Nasal cavity respiratory epithelium epithelial cell of viscerocranial mucosa (primary cell): ENCODE results near the gene CPNE5. TPM values are rescaled to one million over a fixed set of nuclear protein-coding genes. Genes with fewer than 3 reads are reported as not detected.

Experiments
- total RNA-seq: library from RNA; depleted of rRNA; stranded (reverse); fragments of >200 nt; gene quantifications from 2 replicates; pipeline ENCODE4 v1.2.3, GENCODE V29; 2014

Gene CPNE5
- under 0.01 TPM in 1 of 2 replicates, not detected in the other for total RNA-seq

DNA sequence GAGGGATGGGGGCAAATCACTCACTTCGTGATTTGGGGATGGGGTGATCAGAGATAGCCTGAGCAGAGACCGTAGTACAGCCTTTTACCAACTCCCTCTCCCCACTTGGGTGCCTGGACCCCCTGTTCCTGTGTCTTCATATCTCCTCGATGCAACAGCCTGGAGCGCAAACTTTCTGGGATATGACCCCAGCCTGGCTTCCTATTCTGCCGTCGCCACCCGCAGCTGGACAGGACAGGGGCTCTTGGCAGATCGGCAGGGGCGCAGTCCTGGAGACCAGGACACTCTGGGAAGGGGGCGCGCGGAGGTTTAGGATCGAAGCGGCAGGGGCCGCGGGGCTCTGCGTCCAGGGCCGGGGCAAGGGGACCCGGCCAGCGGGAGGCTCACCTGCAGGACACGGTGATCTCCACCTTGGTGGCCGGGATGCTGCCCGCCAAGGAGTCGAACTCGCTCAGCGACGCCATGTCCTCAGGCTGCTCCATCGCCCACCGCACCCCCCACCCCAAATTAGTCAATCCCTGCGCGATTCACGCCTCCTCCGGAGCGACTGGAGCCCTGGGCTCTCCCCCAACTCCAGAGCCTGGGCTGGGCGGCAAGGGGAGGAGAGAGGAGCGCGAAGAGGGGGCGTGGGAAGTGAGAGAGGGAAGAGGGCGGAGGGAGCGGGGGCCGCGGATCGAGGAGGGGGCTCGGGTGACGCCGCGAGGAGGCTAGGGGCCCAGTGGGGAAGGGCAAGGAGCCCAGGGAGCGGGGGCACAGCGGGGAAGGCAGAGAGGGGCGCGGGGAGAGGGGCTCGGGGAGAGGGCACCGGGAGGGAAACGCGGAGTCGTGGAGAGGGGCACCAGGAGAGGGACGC, at the start of gene CPNE5:
Gene CPNE5, minus strand, starts transcription at position 549 of the 853 bp plus-strand sequence. Its CDS starts 67 bp downstream, at position 482.

DNA sequence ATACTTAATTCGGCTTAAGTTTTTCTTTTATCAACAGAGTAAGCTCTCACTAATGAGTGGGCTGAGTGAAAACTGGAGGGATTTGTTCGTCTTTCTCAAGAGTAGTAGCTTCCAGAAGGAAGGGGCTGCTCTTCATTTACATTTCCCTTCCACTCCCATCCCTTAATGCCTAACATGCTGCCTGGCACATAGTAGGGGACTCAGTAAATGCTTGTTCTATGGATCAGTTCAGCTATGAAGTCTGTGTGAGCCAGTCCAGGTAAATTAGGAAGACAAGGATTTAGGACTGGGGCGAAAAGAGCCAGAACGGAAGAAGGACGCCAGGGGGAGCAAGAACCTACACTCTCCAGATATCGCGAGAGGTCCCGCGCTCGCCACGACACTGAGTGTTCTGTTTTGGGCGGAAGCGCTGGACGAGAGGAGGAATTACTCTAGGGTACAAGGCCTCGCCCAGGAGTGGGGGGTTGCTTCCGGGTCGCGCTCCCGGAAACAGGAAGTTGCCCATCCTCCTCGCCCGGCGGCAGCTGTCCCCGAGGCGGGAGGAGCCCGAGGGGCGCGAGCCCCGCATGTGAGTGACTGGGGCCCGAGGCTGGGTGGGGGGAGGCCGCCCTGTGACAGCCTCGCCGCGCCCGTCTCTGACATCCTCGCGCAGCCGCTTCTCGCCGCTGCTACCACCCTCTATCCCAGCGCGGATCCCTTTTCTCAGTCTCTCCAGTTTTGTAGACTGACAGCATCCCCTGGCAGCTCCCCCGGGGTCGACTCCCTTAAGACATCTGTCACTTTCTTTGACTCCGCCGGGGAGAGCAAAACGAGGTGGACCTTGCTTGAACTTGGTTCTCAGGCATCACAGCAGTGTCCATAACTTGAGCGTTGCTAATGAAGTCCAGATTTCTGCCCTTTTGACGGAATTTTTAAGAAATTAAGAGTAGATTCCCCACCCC, 46.5 kb upstream of the CPNE5 start, which contains the start of gene C6orf89:
Gene C6orf89, plus strand, starts transcription at position 492 of the 941 bp plus-strand sequence. CDS start 13,493 bp downstream, outside the sequence.

DNA sequence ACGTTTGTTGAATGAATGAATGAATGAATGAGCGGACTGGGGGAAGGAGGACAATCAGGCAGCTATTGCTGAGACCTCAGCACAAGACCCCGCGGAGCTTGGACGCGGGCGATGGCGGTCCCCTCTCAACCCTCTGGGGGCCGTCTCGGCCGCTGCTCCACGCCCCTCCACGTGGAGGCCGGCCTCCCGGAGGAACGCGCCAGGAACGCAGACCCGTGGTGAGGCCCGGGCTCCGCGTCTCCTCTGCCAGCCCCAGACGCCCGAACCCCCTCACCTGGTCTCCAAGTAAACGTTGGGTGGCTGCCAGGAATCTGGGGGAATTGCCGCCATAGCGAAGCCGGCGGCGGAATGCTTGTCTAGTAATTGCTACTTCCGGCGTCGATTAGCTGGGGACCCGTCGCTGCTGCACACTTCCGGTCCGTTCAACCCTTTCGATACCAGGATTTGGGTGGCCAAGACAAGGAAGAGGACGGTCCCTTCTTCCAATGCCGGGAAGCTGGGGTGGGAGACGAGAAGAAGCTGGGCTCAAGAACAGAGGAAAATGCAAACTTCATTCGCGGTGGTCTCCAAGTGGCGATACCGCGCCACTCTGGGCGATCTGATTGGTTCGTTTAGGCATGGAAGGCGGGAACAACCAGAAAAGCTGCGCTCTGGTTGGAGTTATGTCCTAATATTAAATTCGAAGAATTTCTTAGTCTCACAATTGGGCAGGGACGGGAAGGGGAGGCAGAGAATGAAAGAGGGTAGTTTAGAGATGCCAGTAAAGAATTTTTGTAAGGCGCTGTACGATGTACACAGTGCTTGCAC, 35.4 kb upstream of the CPNE5 start, which contains the start of gene PPIL1:
Gene PPIL1, minus strand, starts transcription at position 361 of the 807 bp plus-strand sequence. Its CDS starts 31 bp downstream, at position 330.

DNA sequence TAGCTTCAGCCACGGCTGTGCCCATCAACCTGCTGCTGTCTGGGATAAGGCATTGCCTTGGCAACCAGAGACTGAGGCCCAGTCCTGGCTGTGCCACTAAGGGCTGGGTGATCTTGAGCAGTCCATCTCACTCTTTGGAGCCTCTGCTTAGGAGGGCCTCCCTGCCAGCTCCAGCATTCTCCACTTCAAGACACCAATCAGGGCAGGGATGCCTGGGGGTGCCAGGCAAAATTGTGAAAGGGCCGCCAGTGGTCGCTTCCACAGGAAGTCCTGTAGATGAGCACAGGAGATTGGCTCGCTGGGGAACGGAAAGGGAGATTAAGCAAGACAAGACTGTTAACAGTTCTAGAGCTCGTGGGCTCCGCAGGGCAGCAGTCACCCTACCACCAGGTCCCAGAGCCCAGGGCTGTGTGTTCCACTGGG, 141.8 kb downstream of the CPNE5 start, which contains the start of gene RAB44:
Gene RAB44, plus strand, starts transcription at position 346 of the 423 bp plus-strand sequence. CDS start 6,410 bp downstream, outside the sequence.

Other genes starting within 250 kb of the CPNE5 start
- 284 and 306 TPM in 2 replicates for gene SRSF3, start 245.1 kb downstream of the CPNE5 start, total RNA-seq
- 585 and 704 TPM in 2 replicates for gene CDKN1A, start 160.7 kb downstream of the CPNE5 start, total RNA-seq
- under 0.01 and 0.07 TPM in 2 replicates for gene RAB44, start 141.6 kb downstream of the CPNE5 start, total RNA-seq
- 34.7 and 39.0 TPM in 2 replicates for gene PPIL1, start 35.4 kb upstream of the CPNE5 start, total RNA-seq
- 20.2 and 44.7 TPM in 2 replicates for gene C6orf89, start 46.5 kb upstream of the CPNE5 start, total RNA-seq
- not detected in 2 replicates for gene PI16, start 115.3 kb upstream of the CPNE5 start, total RNA-seq
- 119 and 145 TPM in 2 replicates for gene MTCH1, start 146.8 kb upstream of the CPNE5 start, total RNA-seq
- gene FGD2, start 166.2 kb upstream of the CPNE5 start, total RNA-seq: under 0.01 and 0.07 TPM in 2 replicates